ENCODE results near the gene DUSP23. TPM values are rescaled to one million over a fixed set of nuclear protein-coding genes. Genes with fewer than 3 reads are reported as not detected.

Gene DUSP23
- total RNA-seq, 1 experiment from 2014 or later: 35.8 TPM

DNA sequence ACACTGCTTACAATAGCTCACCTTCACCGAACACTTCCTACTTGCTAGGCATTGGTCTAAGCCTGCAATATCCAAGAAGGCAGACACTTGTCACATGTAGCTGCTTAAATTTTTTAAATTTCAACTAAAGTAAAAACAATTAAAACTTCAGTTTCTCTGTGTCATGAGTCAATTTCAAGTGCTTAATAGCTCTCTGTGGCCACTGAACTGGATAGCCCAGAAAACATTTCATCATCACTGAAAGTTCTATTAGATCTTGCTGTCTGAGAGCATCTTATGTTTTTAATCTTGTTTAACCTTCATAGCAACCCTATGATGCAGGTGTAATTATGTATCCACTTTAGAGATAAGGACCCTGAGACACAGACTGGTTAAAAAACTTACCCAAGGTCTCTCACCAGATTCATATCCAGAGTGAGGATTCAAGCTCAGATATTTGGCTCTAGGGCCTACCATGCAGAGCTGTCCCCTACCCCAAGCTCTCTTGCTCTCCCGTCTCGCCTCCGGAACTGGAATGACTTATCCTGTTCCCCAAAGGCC, 18.8 kb downstream of the DUSP23 start:
- Histone ChIP-seq H3K4me1 (ENCODE audit: control insufficient read depth in 1 of 2, insufficient read depth in 2 of 2, low read length in 2 of 2) (no peaks in the 10 kb centered on the region), H3K4me2 (ENCODE audit: low read length) (no peak overlapping the region), H3K36me3 (ENCODE audit: control insufficient read depth in 1 of 2, insufficient read depth in 2 of 2, low read length in 2 of 2) (no peaks in the 10 kb centered on the region), H3K79me2 (ENCODE audit: insufficient read depth, low read length) (no peaks in the 10 kb centered on the region), H3K9me3 (ENCODE audit: control insufficient read depth in 1 of 2, insufficient read depth in 1 of 2, low read depth in 1 of 2, low read length in 2 of 2) (no peaks in the 10 kb centered on the region), H3K27me3 (ENCODE audit: insufficient read depth, low read length) (peaks cover 23% of the 10 kb centered on the region), H3K9me2 (ENCODE audit: insufficient read depth) (no peaks in the 10 kb centered on the region), H2AFZ (ENCODE audit: low read depth, low read length, poor library complexity, severe bottlenecking) (peak overlapping the region; percentile 84), H4K20me1 (ENCODE audit: insufficient read depth) (no peaks in the 10 kb centered on the region), H3K9ac (ENCODE audit: low read length) (no peak overlapping the region), H3K4me3 (replicated peaks in 1 of 2; ENCODE audit: low read depth in 1 of 2, low read length in 2 of 2) (no peak overlapping the region), H3K27ac (ENCODE audit: low read depth, low read length) (no peak overlapping the region)
- DNase-seq (ENCODE audit: low read depth, low spot score) (no peak), ATAC-seq (no peak)
- ChIA-PET POLR2A (interaction anchor here (0.9 to 2.7 kb wide), 2 partner anchors 11 to 92 kb away, joined by 5 to 35 read pairs; no protein-coding TSS in a partner anchor), RAD21 (ENCODE audit: low non-redundant PET in 1 of 2, low total read pairs in 2 of 2, uncharacterized antibody in 2 of 2, unreplicated experiment in 2 of 2) (interaction anchor here (0.7 to 3.0 kb wide), 5 partner anchors 91 to 208 kb away, joined by 3 to 38 read pairs (median 8); no protein-coding TSS in a partner anchor), CTCF (interaction anchor here (0.6 to 9.3 kb wide), 31 partner anchors 9 to 588 kb away, joined by 3 to 229 read pairs (median 4); partner anchors contain the start of genes DUSP23, IGSF8 and SLAMF8)
- no TSS peak for BruUV-seq (replicated peaks)
- TF ChIP-seq CBX3 (IDR thresholded peaks at IDR 0.05; ENCODE audit: low read depth) (no peak), POLR2A (IDR thresholded peaks at IDR 0.05; ENCODE audit: borderline replicate concordance, extremely low read depth, insufficient read depth, insufficient read length) (no peak), EZH2phosphoT487 (IDR thresholded peaks at IDR 0.05; ENCODE audit: borderline replicate concordance) (no peak), ZFX (IDR thresholded peaks at IDR 0.05) (no peak), RAD21 (IDR thresholded peaks at IDR 0.05; ENCODE audit: low read depth) (no peak), CEBPB (IDR thresholded peaks at IDR 0.05; ENCODE audit: low read depth) (no peak), TCF7L2 (IDR thresholded peaks at IDR 0.05; ENCODE audit: borderline replicate concordance, extremely low read depth, insufficient read depth, insufficient read length) (no peak), POLR2AphosphoS5 (IDR thresholded peaks at IDR 0.05; ENCODE audit: low read depth, low read length) (no peak), EGR1 (IDR thresholded peaks at IDR 0.05; ENCODE audit: low read depth) (no peak), FOSL1 (IDR thresholded peaks at IDR 0.05; ENCODE audit: low read depth) (no peak), SIN3A (IDR thresholded peaks at IDR 0.05; ENCODE audit: low read depth) (no peak), ZNF274 (IDR thresholded peaks at IDR 0.05; ENCODE audit: low read depth, low read length) (no peak)
- TF ChIP-seq, protein P1, sequence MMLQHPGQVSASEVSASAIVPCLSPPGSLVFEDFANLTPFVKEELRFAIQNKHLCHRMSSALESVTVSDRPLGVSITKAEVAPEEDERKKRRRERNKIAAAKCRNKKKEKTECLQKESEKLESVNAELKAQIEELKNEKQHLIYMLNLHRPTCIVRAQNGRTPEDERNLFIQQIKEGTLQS (IDR thresholded peaks at IDR 0.05): no peak
- TF ChIP-seq, protein P2, sequence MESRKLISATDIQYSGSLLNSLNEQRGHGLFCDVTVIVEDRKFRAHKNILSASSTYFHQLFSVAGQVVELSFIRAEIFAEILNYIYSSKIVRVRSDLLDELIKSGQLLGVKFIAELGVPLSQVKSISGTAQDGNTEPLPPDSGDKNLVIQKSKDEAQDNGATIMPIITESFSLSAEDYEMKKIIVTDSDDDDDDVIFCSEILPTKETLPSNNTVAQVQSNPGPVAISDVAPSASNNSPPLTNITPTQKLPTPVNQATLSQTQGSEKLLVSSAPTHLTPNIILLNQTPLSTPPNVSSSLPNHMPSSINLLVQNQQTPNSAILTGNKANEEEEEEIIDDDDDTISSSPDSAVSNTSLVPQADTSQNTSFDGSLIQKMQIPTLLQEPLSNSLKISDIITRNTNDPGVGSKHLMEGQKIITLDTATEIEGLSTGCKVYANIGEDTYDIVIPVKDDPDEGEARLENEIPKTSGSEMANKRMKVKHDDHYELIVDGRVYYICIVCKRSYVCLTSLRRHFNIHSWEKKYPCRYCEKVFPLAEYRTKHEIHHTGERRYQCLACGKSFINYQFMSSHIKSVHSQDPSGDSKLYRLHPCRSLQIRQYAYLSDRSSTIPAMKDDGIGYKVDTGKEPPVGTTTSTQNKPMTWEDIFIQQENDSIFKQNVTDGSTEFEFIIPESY (IDR thresholded peaks at IDR 0.05; ENCODE audit: extremely low read depth, insufficient replicate concordance, low read length): no peak
- TF ChIP-seq, protein P3, sequence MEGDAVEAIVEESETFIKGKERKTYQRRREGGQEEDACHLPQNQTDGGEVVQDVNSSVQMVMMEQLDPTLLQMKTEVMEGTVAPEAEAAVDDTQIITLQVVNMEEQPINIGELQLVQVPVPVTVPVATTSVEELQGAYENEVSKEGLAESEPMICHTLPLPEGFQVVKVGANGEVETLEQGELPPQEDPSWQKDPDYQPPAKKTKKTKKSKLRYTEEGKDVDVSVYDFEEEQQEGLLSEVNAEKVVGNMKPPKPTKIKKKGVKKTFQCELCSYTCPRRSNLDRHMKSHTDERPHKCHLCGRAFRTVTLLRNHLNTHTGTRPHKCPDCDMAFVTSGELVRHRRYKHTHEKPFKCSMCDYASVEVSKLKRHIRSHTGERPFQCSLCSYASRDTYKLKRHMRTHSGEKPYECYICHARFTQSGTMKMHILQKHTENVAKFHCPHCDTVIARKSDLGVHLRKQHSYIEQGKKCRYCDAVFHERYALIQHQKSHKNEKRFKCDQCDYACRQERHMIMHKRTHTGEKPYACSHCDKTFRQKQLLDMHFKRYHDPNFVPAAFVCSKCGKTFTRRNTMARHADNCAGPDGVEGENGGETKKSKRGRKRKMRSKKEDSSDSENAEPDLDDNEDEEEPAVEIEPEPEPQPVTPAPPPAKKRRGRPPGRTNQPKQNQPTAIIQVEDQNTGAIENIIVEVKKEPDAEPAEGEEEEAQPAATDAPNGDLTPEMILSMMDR (IDR thresholded peaks at IDR 0.05 in 2 of 3, conservative IDR thresholded peaks at IDR 0.05 in 1 of 3; ENCODE audit: borderline replicate concordance in 1 of 3, insufficient read depth in 1 of 3, low read depth in 2 of 3, low read length in 2 of 3): no peak
- TF ChIP-seq, protein P4, sequence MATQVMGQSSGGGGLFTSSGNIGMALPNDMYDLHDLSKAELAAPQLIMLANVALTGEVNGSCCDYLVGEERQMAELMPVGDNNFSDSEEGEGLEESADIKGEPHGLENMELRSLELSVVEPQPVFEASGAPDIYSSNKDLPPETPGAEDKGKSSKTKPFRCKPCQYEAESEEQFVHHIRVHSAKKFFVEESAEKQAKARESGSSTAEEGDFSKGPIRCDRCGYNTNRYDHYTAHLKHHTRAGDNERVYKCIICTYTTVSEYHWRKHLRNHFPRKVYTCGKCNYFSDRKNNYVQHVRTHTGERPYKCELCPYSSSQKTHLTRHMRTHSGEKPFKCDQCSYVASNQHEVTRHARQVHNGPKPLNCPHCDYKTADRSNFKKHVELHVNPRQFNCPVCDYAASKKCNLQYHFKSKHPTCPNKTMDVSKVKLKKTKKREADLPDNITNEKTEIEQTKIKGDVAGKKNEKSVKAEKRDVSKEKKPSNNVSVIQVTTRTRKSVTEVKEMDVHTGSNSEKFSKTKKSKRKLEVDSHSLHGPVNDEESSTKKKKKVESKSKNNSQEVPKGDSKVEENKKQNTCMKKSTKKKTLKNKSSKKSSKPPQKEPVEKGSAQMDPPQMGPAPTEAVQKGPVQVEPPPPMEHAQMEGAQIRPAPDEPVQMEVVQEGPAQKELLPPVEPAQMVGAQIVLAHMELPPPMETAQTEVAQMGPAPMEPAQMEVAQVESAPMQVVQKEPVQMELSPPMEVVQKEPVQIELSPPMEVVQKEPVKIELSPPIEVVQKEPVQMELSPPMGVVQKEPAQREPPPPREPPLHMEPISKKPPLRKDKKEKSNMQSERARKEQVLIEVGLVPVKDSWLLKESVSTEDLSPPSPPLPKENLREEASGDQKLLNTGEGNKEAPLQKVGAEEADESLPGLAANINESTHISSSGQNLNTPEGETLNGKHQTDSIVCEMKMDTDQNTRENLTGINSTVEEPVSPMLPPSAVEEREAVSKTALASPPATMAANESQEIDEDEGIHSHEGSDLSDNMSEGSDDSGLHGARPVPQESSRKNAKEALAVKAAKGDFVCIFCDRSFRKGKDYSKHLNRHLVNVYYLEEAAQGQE (IDR thresholded peaks at IDR 0.05; ENCODE audit: low read depth): no peak
- intact Hi-C loops (cut with micrococcal nuclease): loop anchor here (1.0 to 10.0 kb wide), 5 partner anchors 53 to 638 kb away; no protein-coding TSS in a partner anchor
